HepG2 (cell line): Measurements from ENCODE around the gene SUPT6H. TPM values are rescaled to one million over a fixed set of nuclear protein-coding genes. Genes with fewer than 3 reads are reported as not detected.

Experiments used
- AFF4 ChIP-seq: sonication (generic); formaldehyde crosslinking; IDR thresholded peaks from 2 replicates; pipeline ENCODE4 v1.4.0; 2020; ENCODE audit warnings: missing genetic modification reagents
- HNRNPH1 ChIP-seq: fragments of 200-400 bp; formaldehyde crosslinking; optimal IDR thresholded peaks from 2 replicates; pipeline ENCODE3; 2017; ENCODE audit warnings: mild to moderate bottlenecking, low read depth, low read length
- MTA3 ChIP-seq: sonication (generic); formaldehyde crosslinking; IDR thresholded peaks from 2 replicates; pipeline ENCODE4 v1.4.0; 2020; ENCODE audit warnings: missing genetic modification reagents
- NFATC3 ChIP-seq: sonication (generic); formaldehyde crosslinking; IDR thresholded peaks from 2 replicates; pipeline ENCODE4 v1.5.1; 2020; ENCODE audit warnings: mild to moderate bottlenecking, missing genetic modification reagents
- PITX1 ChIP-seq: sonication (generic); formaldehyde crosslinking; IDR thresholded peaks from 2 replicates; pipeline ENCODE4 v1.5.1; 2020; ENCODE audit warnings: mild to moderate bottlenecking, missing genetic modification reagents
- POLR2A ChIP-seq, 2 experiments: IDR thresholded peaks; 2 replicates each; pipeline ENCODE4 v1.6.1; 2011; ENCODE audit warnings: low read depth in 2 of 2, low read length in 2 of 2, mild to moderate bottlenecking in 1 of 2, moderate library complexity in 1 of 2; ENCODE audit not compliant: insufficient read depth in 1 of 2
- SNAPC2 ChIP-seq: sonication (generic); formaldehyde crosslinking; IDR thresholded peaks from 2 replicates; pipeline ENCODE4 v1.8.1; 2022; ENCODE audit warnings: mild to moderate bottlenecking, missing genetic modification reagents
- TAF15 ChIP-seq: fragments of 200-400 bp; formaldehyde crosslinking; IDR thresholded peaks from one replicate; pipeline ENCODE4 v1.6.1; 2018; ENCODE audit warnings: mild to moderate bottlenecking, low read depth, low read length; ENCODE audit not compliant: poor library complexity, severe bottlenecking
- YY1 ChIP-seq: IDR thresholded peaks from 2 replicates; pipeline ENCODE4 v1.6.1; 2011; ENCODE audit warnings: low read length, low read depth, moderate library complexity, mild to moderate bottlenecking; ENCODE audit not compliant: insufficient read depth, insufficient replicate concordance
- ZBTB44 ChIP-seq: sonication (generic); formaldehyde crosslinking; IDR thresholded peaks from 2 replicates; pipeline ENCODE4 v1.4.0; 2020; ENCODE audit warnings: missing genetic modification reagents
- ZNF18 ChIP-seq: sonication (generic); formaldehyde crosslinking; IDR thresholded peaks from 2 replicates; pipeline ENCODE4 v1.8.0; 2022; ENCODE audit warnings: mild to moderate bottlenecking, missing genetic modification reagents; ENCODE audit not compliant: insufficient replicate concordance
- ZNF260 ChIP-seq: sonication (generic); formaldehyde crosslinking; IDR thresholded peaks from 2 replicates; pipeline ENCODE4 v1.4.0; 2020; ENCODE audit warnings: missing genetic modification reagents, low read depth, mild to moderate bottlenecking, borderline replicate concordance
- ZNF343 ChIP-seq: sonication (generic); formaldehyde crosslinking; IDR thresholded peaks from 2 replicates; pipeline ENCODE4 v1.4.0; 2020; ENCODE audit warnings: mild to moderate bottlenecking, missing genetic modification reagents
- ZNF564 ChIP-seq: sonication (generic); formaldehyde crosslinking; IDR thresholded peaks from 2 replicates; pipeline ENCODE4 v1.8.1; 2023; ENCODE audit warnings: mild to moderate bottlenecking, missing genetic modification reagents
- ZSCAN25 ChIP-seq: sonication (generic); formaldehyde crosslinking; IDR thresholded peaks from 2 replicates; pipeline ENCODE4 v1.8.0; 2022; ENCODE audit warnings: mild to moderate bottlenecking, missing genetic modification reagents
- polyA plus RNA-seq, 8 experiments: library from polyadenylated mRNA; depleted of rRNA in 3 of 8; stranded (reverse) in 7 of 8; unstranded in 1 of 8; fragments of >200 nt; fragmentation: Illumina TruSeq in 4 of 8; extraction: Trizol in 4 of 8; gene quantifications; 2 replicates each; pipeline versions ENCODE4 v1.2.1 to v1.2.3, GENCODE V29; 2011 to 2016; ENCODE audit warnings: low read depth in 4 of 8, missing spikeins in 1 of 8, mixed read lengths in 1 of 8; ENCODE audit not compliant: insufficient read depth in 1 of 8
- total RNA-seq, 5 experiments: library from RNA; depleted of rRNA; stranded (reverse); fragments of >200 nt; fragmentation: Illumina TruSeq; extraction: Trizol; gene quantifications; 2 replicates each; pipeline ENCODE4 v1.2.3, GENCODE V29; 2016; ENCODE audit warnings: low read depth in 1 of 5
- TF ChIP-seq, protein P1 (sequence below): sonication (generic); formaldehyde crosslinking; conservative IDR thresholded peaks from 2 replicates; pipeline ENCODE4 v1.4.0; 2020; ENCODE audit warnings: missing genetic modification reagents
- TF ChIP-seq, protein P2 (sequence below): sonication (generic); formaldehyde crosslinking; IDR thresholded peaks from 2 replicates; pipeline ENCODE4 v1.5.0; 2020; ENCODE audit warnings: missing genetic modification reagents

The SUPT6H gene
- total and polyA plus RNA-seq, 2 of the 13 experiments (the other 11 are each of a cell fraction or from before 2014, with no cell fraction given) = 32.7 to 39.9 TPM

- TF ChIP-seq AFF4 (CRISPR knock-in tag) (no peak), SNAPC2 (CRISPR knock-in tag) (peak; percentile 88; the same call in 1 of the 2 replicates), ZBTB44 (no peak), ZNF343 (CRISPR knock-in tag) (no peak), PITX1 (CRISPR knock-in tag) (no peak; the same call in 1 of the 2 replicates), POLR2A (IDR thresholded peaks at IDR 0.05; ENCODE audit: insufficient read depth in 1 of 2, low read depth in 2 of 2, low read length in 2 of 2) (peak; percentile 70 to 85), YY1 (no peak), NFATC3 (no peak), HNRNPH1 (no peak), MTA3 (no peak), TAF15 (no peak), ZNF564 (peak; percentile 74; the same call in 1 of the 2 replicates), ZNF18 (no peak), ZNF260 (no peak), ZSCAN25 (CRISPR knock-in tag) (peak; percentile 9; the same call in 1 of the 2 replicates)
- TF ChIP-seq, protein P1, sequence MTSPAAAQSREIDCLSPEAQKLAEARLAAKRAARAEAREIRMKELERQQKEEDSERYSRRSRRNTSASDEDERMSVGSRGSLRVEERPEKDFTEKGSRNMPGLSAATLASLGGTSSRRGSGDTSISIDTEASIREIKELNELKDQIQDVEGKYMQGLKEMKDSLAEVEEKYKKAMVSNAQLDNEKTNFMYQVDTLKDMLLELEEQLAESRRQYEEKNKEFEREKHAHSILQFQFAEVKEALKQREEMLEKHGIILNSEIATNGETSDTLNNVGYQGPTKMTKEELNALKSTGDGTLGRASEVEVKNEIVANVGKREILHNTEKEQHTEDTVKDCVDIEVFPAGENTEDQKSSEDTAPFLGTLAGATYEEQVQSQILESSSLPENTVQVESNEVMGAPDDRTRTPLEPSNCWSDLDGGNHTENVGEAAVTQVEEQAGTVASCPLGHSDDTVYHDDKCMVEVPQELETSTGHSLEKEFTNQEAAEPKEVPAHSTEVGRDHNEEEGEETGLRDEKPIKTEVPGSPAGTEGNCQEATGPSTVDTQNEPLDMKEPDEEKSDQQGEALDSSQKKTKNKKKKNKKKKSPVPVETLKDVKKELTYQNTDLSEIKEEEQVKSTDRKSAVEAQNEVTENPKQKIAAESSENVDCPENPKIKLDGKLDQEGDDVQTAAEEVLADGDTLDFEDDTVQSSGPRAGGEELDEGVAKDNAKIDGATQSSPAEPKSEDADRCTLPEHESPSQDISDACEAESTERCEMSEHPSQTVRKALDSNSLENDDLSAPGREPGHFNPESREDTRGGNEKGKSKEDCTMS (CRISPR knock-in tag) = no peak
- TF ChIP-seq, protein P2, sequence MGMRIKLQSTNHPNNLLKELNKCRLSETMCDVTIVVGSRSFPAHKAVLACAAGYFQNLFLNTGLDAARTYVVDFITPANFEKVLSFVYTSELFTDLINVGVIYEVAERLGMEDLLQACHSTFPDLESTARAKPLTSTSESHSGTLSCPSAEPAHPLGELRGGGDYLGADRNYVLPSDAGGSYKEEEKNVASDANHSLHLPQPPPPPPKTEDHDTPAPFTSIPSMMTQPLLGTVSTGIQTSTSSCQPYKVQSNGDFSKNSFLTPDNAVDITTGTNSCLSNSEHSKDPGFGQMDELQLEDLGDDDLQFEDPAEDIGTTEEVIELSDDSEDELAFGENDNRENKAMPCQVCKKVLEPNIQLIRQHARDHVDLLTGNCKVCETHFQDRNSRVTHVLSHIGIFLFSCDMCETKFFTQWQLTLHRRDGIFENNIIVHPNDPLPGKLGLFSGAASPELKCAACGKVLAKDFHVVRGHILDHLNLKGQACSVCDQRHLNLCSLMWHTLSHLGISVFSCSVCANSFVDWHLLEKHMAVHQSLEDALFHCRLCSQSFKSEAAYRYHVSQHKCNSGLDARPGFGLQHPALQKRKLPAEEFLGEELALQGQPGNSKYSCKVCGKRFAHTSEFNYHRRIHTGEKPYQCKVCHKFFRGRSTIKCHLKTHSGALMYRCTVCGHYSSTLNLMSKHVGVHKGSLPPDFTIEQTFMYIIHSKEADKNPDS (CRISPR knock-in tag) = no peak
Measured at GRCh38 chr17:28728364-28729200, 66.6 kb downstream of the SUPT6H start, which contains the start of gene NEK8 (continued).
